Upper lobe of left lung (tissue), 6 donors: ENCODE results near the gene AOC2. TPM values are rescaled to one million over a fixed set of nuclear protein-coding genes. Genes with fewer than 3 reads are reported as not detected.
A peak's percentile ranks its signal among the peaks of the same experiment; 100 is the strongest.
"Not testable (repeated sequence)": the region's sequence is repeated elsewhere in the genome, so short reads cannot be mapped to it uniquely, and the experiment has no call there.

Source experiments
- ATAC-seq, 2 donors: fragments of 200-7000 bp; cut with Tn5 transposase; one replicate each; pipeline ENCODE4 v1.9.1; 2022; ENCODE audit warnings: mild to moderate bottlenecking in 2 of 2, moderate library complexity in 2 of 2; ENCODE audit not compliant: low FRiP score in 2 of 2
- DNase-seq, 2 donors: peaks; one replicate each; pipeline ENCODE4 v3.0.0-alpha.2; 2019 to 2020
- H3K27ac ChIP-seq, 4 donors: fragments of 200-600 bp; sonication (generic); one replicate each; pipeline ENCODE4 v1.5.1; 2016 to 2019
- H3K27me3 ChIP-seq, 4 donors: fragments of 200-600 bp; sonication (generic); one replicate each; pipeline ENCODE4 v1.5.1; 2017 to 2019
- H3K36me3 ChIP-seq, 4 donors: fragments of 200-600 bp; sonication (generic); one replicate each; pipeline ENCODE4 v1.5.1; 2016 to 2019
- H3K4me1 ChIP-seq, 4 donors: fragments of 200-600 bp; sonication (generic); one replicate each; pipeline ENCODE4 v1.5.1; 2018 to 2019
- H3K4me3 ChIP-seq, 4 donors: fragments of 200-600 bp; sonication (generic); one replicate each; pipeline ENCODE4 v1.5.1; 2017 to 2019; ENCODE audit warnings: mild to moderate bottlenecking in 2 of 4, moderate library complexity in 1 of 4
- H3K9me3 ChIP-seq, 4 donors: fragments of 200-600 bp; sonication (generic); one replicate each; pipeline ENCODE4 v1.5.1; 2018 to 2019
- EP300 ChIP-seq, 4 donors: sonication (generic); formaldehyde crosslinking; IDR thresholded peaks; one replicate each; pipeline ENCODE4 v1.5.1; 2017; ENCODE audit warnings: antibody characterized with exemption in 4 of 4, control low read depth in 2 of 4
- POLR2A ChIP-seq, 4 donors: fragments of 450-650 bp; IDR thresholded peaks; one replicate each; pipeline ENCODE4 v1.5.1; 2016 to 2017; ENCODE audit warnings: antibody characterized with exemption in 4 of 4, mild to moderate bottlenecking in 2 of 4
- POLR2AphosphoS5 ChIP-seq, 2 donors: sonication (generic); formaldehyde crosslinking; IDR thresholded peaks; one replicate each; pipeline ENCODE4 v1.5.1; 2017; ENCODE audit warnings: antibody characterized with exemption in 2 of 2
- WGBS, 2 donors: methylation state at CpG; one replicate each; pipeline ENCODE4 v1.1.5; 2017 to 2018; 5-methylcytosine and 5-hydroxymethylcytosine counted together
- total RNA-seq, 6 donors: library from RNA; depleted of rRNA in 4 of 6; stranded (reverse); fragments of >200 nt in 4 of 6; gene quantifications; one replicate each; pipeline versions ENCODE4 v1.1.0 to v1.2.1, GENCODE V29; 2016 to 2021
- TF ChIP-seq, protein P1 (sequence below), 6 experiments: fragments of 450-650 bp in 4 of 6; fragments of 200-600 bp in 2 of 6; sonication (generic) in 2 of 6; IDR thresholded peaks; one replicate each; pipeline ENCODE4 v1.5.1; 2016 to 2019; ENCODE audit warnings: antibody characterized with exemption in 6 of 6
- donor health status: DM: no; HTN: no; CAD: no; lungs with moderate emphysema.
- donor health status: DM: no; HTN: yes; CAD: no; lungs with severe emphysema.

AOC2 gene
- total RNA-seq, 6 donors from 2014 or later, result 1.5 to 5.2 (median 2.9) TPM

GRCh38 chr17:42849451-42850181 lies 5.2 kb downstream of the AOC2 start:
- ATAC-seq (no peak), DNase-seq (no peak)
- 61 to 66% methylated on average over 6 to 8 of the region's 8 CpGs for WGBS, 2 donors
- H3K27ac ChIP-seq, result peak overlapping the region in 2 of 4 donors; percentile 39 to 46
- no peaks in the 10 kb centered on the region for H3K9me3 ChIP-seq
- peak in 1 of 2 donors; percentile 31 for TF ChIP-seq POLR2AphosphoS5 (IDR thresholded peaks at IDR 0.05)
- no peak for TF ChIP-seq POLR2A (IDR thresholded peaks at IDR 0.05)
- H3K36me3 ChIP-seq, result peaks cover 0 to 16% (median 8%) of the 10 kb centered on the region in 4 donors
- H3K4me3 ChIP-seq, result peak overlapping the region in 2 of 4 donors; percentile 8 to 19
- no peaks in the 10 kb centered on the region for H3K27me3 ChIP-seq
- H3K4me1 ChIP-seq, result peaks cover 30 to 47% (median 38%) of the 10 kb centered on the region in 4 donors

- Histone ChIP-seq H3K4me1 (peaks cover 20 to 38% (median 27%) of the 10 kb centered on the region in 4 donors), H3K27ac (peak within 1 kb of the TSS; percentile 64 to 88 (median 80)), H3K4me3 (peak within 1 kb of the TSS in 3 of 4 donors; percentile 40 to 51 (median 48)), H3K9me3 (no peaks in the 10 kb centered on the region), H3K36me3 (peaks cover 0 to 2% (median 0%) of the 10 kb centered on the region in 4 donors), H3K27me3 (no peaks in the 10 kb centered on the region)
- DNase-seq (peak in 1 of 2 donors; percentile 86), ATAC-seq (peak; percentile 15 to 38)
- peak in 1 of 4 donors; percentile 45 for TF ChIP-seq POLR2A (IDR thresholded peaks at IDR 0.05)
- TF ChIP-seq, protein P1, sequence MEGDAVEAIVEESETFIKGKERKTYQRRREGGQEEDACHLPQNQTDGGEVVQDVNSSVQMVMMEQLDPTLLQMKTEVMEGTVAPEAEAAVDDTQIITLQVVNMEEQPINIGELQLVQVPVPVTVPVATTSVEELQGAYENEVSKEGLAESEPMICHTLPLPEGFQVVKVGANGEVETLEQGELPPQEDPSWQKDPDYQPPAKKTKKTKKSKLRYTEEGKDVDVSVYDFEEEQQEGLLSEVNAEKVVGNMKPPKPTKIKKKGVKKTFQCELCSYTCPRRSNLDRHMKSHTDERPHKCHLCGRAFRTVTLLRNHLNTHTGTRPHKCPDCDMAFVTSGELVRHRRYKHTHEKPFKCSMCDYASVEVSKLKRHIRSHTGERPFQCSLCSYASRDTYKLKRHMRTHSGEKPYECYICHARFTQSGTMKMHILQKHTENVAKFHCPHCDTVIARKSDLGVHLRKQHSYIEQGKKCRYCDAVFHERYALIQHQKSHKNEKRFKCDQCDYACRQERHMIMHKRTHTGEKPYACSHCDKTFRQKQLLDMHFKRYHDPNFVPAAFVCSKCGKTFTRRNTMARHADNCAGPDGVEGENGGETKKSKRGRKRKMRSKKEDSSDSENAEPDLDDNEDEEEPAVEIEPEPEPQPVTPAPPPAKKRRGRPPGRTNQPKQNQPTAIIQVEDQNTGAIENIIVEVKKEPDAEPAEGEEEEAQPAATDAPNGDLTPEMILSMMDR (IDR thresholded peaks at IDR 0.05), result no peak
- 40 to 56% methylated on average over 6 to 9 of the region's 9 CpGs for WGBS, 2 donors
These were observed 6.6 kb downstream of the AOC2 start, which contains the start of gene AOC3 for GRCh38 chr17:42850954-42851353. Gene AOC3 (plus strand): TSS chr17:42851199. CDS start chr17:42851344, 145 bp downstream.

DNA sequence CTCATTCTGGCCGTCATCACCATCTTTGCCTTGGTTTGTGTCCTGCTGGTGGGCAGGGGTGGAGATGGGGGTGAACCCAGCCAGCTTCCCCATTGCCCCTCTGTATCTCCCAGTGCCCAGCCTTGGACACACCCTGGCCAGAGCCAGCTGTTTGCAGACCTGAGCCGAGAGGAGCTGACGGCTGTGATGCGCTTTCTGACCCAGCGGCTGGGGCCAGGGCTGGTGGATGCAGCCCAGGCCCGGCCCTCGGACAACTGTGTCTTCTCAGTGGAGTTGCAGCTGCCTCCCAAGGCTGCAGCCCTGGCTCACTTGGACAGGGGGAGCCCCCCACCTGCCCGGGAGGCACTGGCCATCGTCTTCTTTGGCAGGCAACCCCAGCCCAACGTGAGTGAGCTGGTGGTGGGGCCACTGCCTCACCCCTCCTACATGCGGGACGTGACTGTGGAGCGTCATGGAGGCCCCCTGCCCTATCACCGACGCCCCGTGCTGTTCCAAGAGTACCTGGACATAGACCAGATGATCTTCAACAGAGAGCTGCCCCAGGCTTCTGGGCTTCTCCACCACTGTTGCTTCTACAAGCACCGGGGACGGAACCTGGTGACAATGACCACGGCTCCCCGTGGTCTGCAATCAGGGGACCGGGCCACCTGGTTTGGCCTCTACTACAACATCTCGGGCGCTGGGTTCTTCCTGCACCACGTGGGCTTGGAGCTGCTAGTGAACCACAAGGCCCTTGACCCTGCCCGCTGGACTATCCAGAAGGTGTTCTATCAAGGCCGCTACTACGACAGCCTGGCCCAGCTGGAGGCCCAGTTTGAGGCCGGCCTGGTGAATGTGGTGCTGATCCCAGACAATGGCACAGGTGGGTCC lies 7.2 kb downstream of the AOC2 start:
- H3K36me3 ChIP-seq, H3K9me3 ChIP-seq, ATAC-seq, H3K27me3 ChIP-seq: not testable (repeated sequence)
- WGBS, 2 donors, result 81 to 93% methylated on average over 2 to 10 of the region's 28 CpGs
- Histone ChIP-seq H3K4me3 (peak overlapping the region in 3 of 4 donors; percentile 40 to 51 (median 48)), H3K4me1 (peaks cover 14 to 36% (median 20%) of the 10 kb centered on the region in 4 donors), H3K27ac (peak overlapping the region; percentile 64 to 88 (median 80))
- peak in 1 of 2 donors; percentile 53 for DNase-seq

- ATAC-seq (no peak), DNase-seq (no peak)
- Histone ChIP-seq H3K9me3 (no peaks in the 10 kb centered on the region), H3K36me3 (no peaks in the 10 kb centered on the region), H3K27ac (peak overlapping the region; percentile 64 to 88 (median 80)), H3K27me3 (no peaks in the 10 kb centered on the region), H3K4me1 (peaks cover 9 to 29% (median 13%) of the 10 kb centered on the region in 4 donors), H3K4me3 (peak overlapping the region; percentile 14 to 51 (median 44))
- 69 to 74% methylated on average over 9 to 15 of the region's 15 CpGs for WGBS, 2 donors
- TF ChIP-seq EP300 (IDR thresholded peaks at IDR 0.05) (no peak), POLR2A (IDR thresholded peaks at IDR 0.05) (peak in 1 of 4 donors; percentile 16)
These were observed 8.0 kb downstream of the AOC2 start for GRCh38 chr17:42852351-42852750.

DNA sequence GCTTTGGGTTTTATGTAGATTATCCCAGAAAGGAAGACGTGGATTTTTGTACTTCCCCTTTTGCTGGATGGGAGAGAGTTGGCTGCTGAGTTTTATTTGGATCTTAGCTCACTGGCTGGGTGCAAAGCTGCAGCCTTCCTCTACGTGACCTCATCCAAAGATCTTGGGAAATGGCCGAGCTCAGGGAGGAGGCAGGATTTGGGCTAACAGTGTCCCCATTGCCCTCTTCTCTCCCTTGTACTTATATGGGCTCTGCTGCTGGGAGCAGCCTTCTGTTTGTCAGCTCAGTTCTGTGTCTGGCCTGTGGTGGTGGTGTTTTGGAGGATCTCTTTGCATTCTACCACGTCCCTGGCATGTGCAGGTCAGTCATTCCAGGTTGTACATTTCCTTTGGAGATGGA lies 8.6 kb downstream of the AOC2 start:
- DNase-seq (no peak), ATAC-seq (no peak)
- WGBS, 2 donors, result 55 to 72% methylated on average over 4 of the region's 4 CpGs
- Histone ChIP-seq H3K4me1 (peaks cover 9 to 25% (median 11%) of the 10 kb centered on the region in 4 donors), H3K27me3 (no peaks in the 10 kb centered on the region), H3K27ac (peak overlapping the region; percentile 64 to 88 (median 80)), H3K9me3 (no peaks in the 10 kb centered on the region), H3K36me3 (no peaks in the 10 kb centered on the region), H3K4me3 (peak overlapping the region in 3 of 4 donors; percentile 40 to 51 (median 48))
- TF ChIP-seq POLR2AphosphoS5 (IDR thresholded peaks at IDR 0.05) (no peak), EP300 (IDR thresholded peaks at IDR 0.05) (no peak), POLR2A (IDR thresholded peaks at IDR 0.05) (no peak)
- TF ChIP-seq, protein P1 (IDR thresholded peaks at IDR 0.05), result no peak

DNA sequence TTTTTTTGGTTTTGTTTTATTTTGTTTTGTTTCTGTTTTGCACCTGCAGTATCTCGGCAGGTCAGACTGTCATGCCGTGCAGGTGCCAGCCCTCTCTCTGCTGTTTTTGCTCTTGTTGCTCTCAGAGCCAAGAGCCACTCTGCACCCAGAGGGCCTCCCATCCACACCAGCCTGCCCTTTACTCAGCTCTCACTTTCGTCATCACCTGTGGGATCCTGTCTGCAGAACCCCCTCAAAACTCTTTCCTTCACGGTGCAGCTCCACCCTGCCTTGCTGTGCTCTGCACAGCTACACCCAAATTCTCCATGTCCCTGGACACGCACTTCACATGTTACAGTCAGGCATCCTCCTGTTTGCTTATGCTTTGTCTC lies 9.2 kb downstream of the AOC2 start:
- no peaks in the 10 kb centered on the region for H3K27me3 ChIP-seq
- H3K4me3 ChIP-seq, result peak overlapping the region; percentile 3 to 51 (median 44)
- peak overlapping the region; percentile 64 to 88 (median 80) for H3K27ac ChIP-seq
- 51 to 62% methylated on average over 5 of the region's 5 CpGs for WGBS, 2 donors
- TF ChIP-seq, protein P1 (IDR thresholded peaks at IDR 0.05), result no peak
- TF ChIP-seq POLR2AphosphoS5 (IDR thresholded peaks at IDR 0.05), result no peak
- no peaks in the 10 kb centered on the region for H3K36me3 ChIP-seq
- peaks cover 9 to 25% (median 11%) of the 10 kb centered on the region in 4 donors for H3K4me1 ChIP-seq
- ATAC-seq (no peak), DNase-seq (no peak)
- H3K9me3 ChIP-seq, result no peaks in the 10 kb centered on the region
